ENCODE measurements around the gene CPN1.
A peak's percentile ranks its signal among the peaks of the same experiment; 100 is the strongest.

Gene CPN1

DNA sequence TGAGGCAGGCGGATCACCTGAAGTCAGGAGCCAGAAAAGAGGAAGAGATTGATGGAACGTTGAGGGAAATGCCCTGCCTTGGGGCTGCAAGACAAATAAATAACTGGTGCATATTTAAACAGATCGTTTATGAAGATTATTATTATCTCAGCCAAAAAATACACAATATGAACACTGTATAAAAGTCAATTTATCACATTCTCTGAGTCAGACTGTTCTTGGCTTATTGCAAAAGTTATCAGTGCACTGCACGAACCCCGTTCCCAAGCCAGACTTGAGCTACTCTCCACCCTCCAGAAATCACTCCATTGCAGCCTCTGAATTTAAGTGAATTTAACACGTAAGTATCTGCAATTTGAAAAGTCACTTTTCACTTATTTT is 73.5 kb downstream of the CPN1 start:
- POLR2A ChIA-PET: no interaction called here
- CTCF ChIA-PET: interaction anchor here (1.1 to 5.0 kb wide), 9 partner anchors 11 to 164 kb away, joined by 3 to 55 read pairs (median 4); no protein-coding TSS in a partner anchor
- Histone ChIP-seq H3K4me3 (ENCODE audit: control insufficient read depth in 1 of 7, extremely low read depth in 1 of 7, insufficient read depth in 4 of 7, low read depth in 2 of 7, low read length in 6 of 7) (no peak overlapping the region), H3K27ac (ENCODE audit: insufficient read depth in 1 of 2, low read depth in 1 of 2, low read length in 2 of 2, poor library complexity in 1 of 2, severe bottlenecking in 2 of 2) (no peak overlapping the region), H3K4me1 (ENCODE audit: control extremely low read depth in 1 of 4, control insufficient read depth in 4 of 4, insufficient read depth in 4 of 4, low read length in 3 of 4) (peaks cover 5 to 41% (median 17%) of the 10 kb centered on the region in 4 experiments), H3K27me3 (replicated peaks in 2 of 5; ENCODE audit: control insufficient read depth in 4 of 5, insufficient read depth in 5 of 5, low read length in 4 of 5) (peaks cover 0 to 3% (median 0%) of the 10 kb centered on the region in 5 experiments), H3K36me3 (ENCODE audit: control insufficient read depth in 4 of 4, insufficient read depth in 4 of 4, low read length in 3 of 4) (no peaks in the 10 kb centered on the region), H3K9me3 (ENCODE audit: control extremely low read depth in 1 of 5, control insufficient read depth in 4 of 5, insufficient read depth in 2 of 5, low read depth in 1 of 5, low read length in 4 of 5) (no peaks in the 10 kb centered on the region)
- DNase-seq: no peak
- WGBS (ENCODE audit: insufficient coverage): 94% methylated on average over 3 of the region's 6 CpGs

DNA sequence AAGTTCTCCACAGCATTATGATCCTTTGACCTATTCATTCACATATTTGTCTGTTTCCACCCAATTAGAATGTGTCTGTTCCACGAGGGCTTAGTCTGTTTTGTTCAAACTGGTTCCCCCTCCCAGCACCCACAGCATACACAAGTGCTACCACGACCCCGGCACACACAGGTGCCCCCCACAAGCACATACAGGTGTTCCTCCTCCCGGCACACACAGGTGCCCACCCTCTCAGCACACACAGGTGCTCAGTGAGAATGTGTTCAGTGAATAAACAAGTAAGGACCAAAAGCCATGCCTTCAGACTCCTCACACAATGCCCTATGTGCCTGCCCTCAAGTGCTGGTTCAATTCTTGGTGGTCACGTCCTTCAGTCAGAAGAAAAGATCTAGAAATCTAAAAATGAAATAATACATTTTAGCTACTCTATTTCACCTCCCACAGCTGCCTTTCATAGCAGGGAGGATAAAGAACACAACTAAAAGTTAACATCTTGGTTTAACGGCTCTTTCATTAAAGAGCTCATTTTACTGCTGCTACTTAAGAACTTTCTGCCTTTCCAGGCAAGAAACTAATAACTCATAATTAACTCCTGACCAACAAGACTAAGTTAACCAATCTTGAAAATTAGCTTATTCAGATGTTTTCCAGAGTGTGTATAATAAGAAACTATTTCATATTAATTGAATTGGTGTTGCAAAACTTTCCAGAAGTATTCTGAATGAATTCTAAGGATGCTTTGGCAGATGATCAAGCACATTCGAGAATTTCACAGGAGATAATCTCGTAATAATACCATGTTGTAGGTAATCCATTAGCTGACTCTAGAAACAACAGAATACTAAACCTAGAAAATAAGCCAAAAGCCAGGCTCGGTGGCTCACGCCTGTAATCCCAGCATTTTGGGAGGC is 74.2 kb downstream of the CPN1 start:
- peaks cover 5 to 41% (median 17%) of the 10 kb centered on the region in 4 experiments for H3K4me1 ChIP-seq (ENCODE audit: control extremely low read depth in 1 of 4, control insufficient read depth in 4 of 4, insufficient read depth in 4 of 4, low read length in 3 of 4)
- 100% methylated on average over 4 of the region's 10 CpGs for WGBS (ENCODE audit: insufficient coverage)
- no peak for DNase-seq

DNA sequence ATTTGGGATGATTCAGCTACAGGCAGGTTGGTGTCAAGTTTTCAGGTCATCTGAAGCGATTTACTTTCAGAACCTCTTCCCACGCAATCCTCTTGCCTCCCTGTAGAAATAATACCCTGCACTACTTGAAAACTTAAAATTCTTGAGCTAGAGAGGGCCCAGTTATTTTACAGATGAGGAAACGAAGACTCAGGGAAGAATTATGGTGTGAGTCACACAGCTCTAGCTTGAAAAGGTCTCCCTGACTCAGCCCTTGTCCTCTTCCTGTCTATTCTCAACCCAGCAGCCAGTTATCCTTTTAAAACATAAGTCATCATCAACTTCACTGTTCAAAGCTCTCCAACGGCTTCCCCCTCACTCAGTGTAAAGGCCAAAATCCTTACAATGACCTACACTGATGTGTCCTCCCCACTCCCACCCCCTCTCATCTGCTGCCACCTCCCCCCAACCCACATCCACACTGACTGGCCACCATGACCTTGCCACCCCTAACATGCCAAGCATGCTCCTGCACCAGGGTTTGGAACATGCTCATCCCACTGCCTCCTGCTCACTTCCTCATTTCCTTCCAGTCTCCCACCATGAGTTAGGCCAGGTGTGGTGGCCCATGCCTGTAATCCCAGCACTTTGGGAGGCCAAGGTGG is 75.3 kb downstream of the CPN1 start:
- DNase-seq: peak; percentile 26 to 73 (median 69)

More for the DNA sequence above, 74.2 kb downstream of the CPN1 start:
- Histone ChIP-seq H3K36me3 (ENCODE audit: control insufficient read depth in 4 of 4, insufficient read depth in 4 of 4, low read length in 3 of 4) (no peaks in the 10 kb centered on the region), H3K27ac (ENCODE audit: insufficient read depth in 1 of 2, low read depth in 1 of 2, low read length in 2 of 2, poor library complexity in 1 of 2, severe bottlenecking in 2 of 2) (no peak overlapping the region), H3K4me3 (ENCODE audit: control insufficient read depth in 1 of 7, extremely low read depth in 1 of 7, insufficient read depth in 4 of 7, low read depth in 2 of 7, low read length in 6 of 7) (no peak overlapping the region), H3K9me3 (ENCODE audit: control extremely low read depth in 1 of 5, control insufficient read depth in 4 of 5, insufficient read depth in 2 of 5, low read depth in 1 of 5, low read length in 4 of 5) (no peaks in the 10 kb centered on the region), H3K27me3 (replicated peaks in 2 of 5; ENCODE audit: control insufficient read depth in 4 of 5, insufficient read depth in 5 of 5, low read length in 4 of 5) (peaks cover 0 to 3% (median 0%) of the 10 kb centered on the region in 5 experiments)
- ChIA-PET POLR2A (no interaction called here), CTCF (interaction anchor here (1.0 to 5.0 kb wide), 7 partner anchors 11 to 162 kb away, joined by 3 to 55 read pairs (median 4); no protein-coding TSS in a partner anchor)

DNA sequence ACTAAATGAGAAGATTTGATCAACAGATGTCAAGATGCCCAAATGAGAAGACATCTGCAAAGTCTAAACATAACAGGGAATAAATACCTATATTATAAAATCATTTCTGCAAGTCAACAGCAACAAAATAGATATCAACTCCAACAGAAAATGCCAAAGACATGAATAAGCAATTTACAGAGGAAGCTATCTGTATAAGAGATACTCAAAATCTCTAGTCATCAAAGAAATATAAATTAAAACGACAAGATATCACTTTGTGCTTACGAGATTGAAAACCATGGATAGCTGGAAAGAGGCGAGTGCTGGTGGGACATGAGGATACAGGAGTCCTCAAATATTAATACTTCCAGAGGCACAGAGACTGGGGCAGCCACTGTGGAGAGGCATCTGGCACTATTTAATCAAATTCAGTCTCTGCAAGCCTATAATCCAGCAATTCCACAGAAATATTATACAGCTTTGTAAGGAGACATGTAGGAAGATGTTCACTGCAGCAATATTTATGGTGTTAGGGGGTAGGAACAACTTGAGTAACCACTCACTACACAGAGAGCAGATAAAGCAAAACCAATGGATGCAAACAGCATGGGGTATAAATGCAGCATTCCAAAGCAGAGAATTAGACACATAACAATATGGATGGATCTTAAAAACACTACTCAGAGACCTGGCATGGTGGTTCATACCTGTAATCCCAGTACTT is 76.7 kb downstream of the CPN1 start:
- POLR2A ChIA-PET: no interaction called here
- no peaks in the 10 kb centered on the region for H3K9me3 ChIP-seq (ENCODE audit: control extremely low read depth in 1 of 5, control insufficient read depth in 4 of 5, insufficient read depth in 2 of 5, low read depth in 1 of 5, low read length in 4 of 5)
- no peak overlapping the region for H3K4me3 ChIP-seq (ENCODE audit: control insufficient read depth in 1 of 7, extremely low read depth in 1 of 7, insufficient read depth in 4 of 7, low read depth in 2 of 7, low read length in 6 of 7)
- no peak overlapping the region for H3K27ac ChIP-seq (ENCODE audit: insufficient read depth in 1 of 2, low read depth in 1 of 2, low read length in 2 of 2, poor library complexity in 1 of 2, severe bottlenecking in 2 of 2)
- 68% methylated on average over 3 of the region's 3 CpGs for WGBS (ENCODE audit: insufficient coverage)
- no peaks in the 10 kb centered on the region for H3K27me3 ChIP-seq (replicated peaks in 2 of 5; ENCODE audit: control insufficient read depth in 4 of 5, insufficient read depth in 5 of 5, low read length in 4 of 5)
- H3K4me1 ChIP-seq (ENCODE audit: control extremely low read depth in 1 of 4, control insufficient read depth in 4 of 4, insufficient read depth in 4 of 4, low read length in 3 of 4): peaks cover 3 to 34% (median 13%) of the 10 kb centered on the region in 4 experiments
- DNase-seq: no peak
- no peaks in the 10 kb centered on the region for H3K36me3 ChIP-seq (ENCODE audit: control insufficient read depth in 4 of 4, insufficient read depth in 4 of 4, low read length in 3 of 4)
- CTCF ChIA-PET: interaction anchor here (0.6 to 1.9 kb wide), 4 partner anchors 10 to 146 kb away, joined by 3 to 5 read pairs (median 4); no protein-coding TSS in a partner anchor

More for the DNA sequence above, 75.3 kb downstream of the CPN1 start:
- Histone ChIP-seq H3K27ac (ENCODE audit: insufficient read depth in 1 of 2, low read depth in 1 of 2, low read length in 2 of 2, poor library complexity in 1 of 2, severe bottlenecking in 2 of 2) (no peak overlapping the region), H3K4me3 (ENCODE audit: control insufficient read depth in 1 of 7, extremely low read depth in 1 of 7, insufficient read depth in 4 of 7, low read depth in 2 of 7, low read length in 6 of 7) (no peak overlapping the region), H3K9me3 (ENCODE audit: control extremely low read depth in 1 of 5, control insufficient read depth in 4 of 5, insufficient read depth in 2 of 5, low read depth in 1 of 5, low read length in 4 of 5) (no peaks in the 10 kb centered on the region), H3K27me3 (replicated peaks in 2 of 5; ENCODE audit: control insufficient read depth in 4 of 5, insufficient read depth in 5 of 5, low read length in 4 of 5) (peaks cover 0 to 3% (median 0%) of the 10 kb centered on the region in 5 experiments), H3K4me1 (ENCODE audit: control extremely low read depth in 1 of 4, control insufficient read depth in 4 of 4, insufficient read depth in 4 of 4, low read length in 3 of 4) (peaks cover 5 to 41% (median 17%) of the 10 kb centered on the region in 4 experiments), H3K36me3 (ENCODE audit: control insufficient read depth in 4 of 4, insufficient read depth in 4 of 4, low read length in 3 of 4) (no peaks in the 10 kb centered on the region)
- POLR2A ChIA-PET: no interaction called here
- WGBS (ENCODE audit: insufficient coverage): 81% methylated on average over 4 of the region's 4 CpGs
- CTCF ChIA-PET: interaction anchor here (1.0 to 1.5 kb wide), 4 partner anchors 12 to 161 kb away, joined by 3 to 5 read pairs (median 4); no protein-coding TSS in a partner anchor

DNA sequence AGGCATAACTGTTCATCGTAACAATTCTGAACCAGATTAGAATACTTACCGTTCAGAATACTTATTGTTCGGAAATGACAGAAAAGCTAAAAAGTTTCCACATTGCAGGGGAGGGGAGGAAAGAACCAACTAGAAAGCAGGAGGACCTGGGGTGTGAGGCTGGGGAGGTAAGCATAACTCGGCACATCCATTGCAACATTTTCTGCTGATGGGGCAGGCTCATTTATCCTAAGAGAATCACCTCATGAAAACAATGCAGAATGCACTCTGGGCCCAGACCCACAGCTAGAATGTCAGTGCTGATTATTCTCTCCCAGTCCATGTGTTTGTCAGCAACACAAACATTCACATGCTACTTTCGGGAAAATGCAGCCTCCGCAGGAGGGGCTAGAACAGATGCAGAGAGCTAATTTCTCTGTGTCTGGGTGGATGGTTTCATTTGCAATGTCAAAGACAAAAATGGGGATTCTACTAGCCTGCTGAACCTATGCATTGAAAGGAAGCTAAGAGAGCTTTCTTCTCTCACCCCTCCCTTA is 81.5 kb downstream of the CPN1 start:
- POLR2A ChIA-PET: no interaction called here
- CTCF ChIA-PET: interaction anchor here (8.5 kb wide), 1 partner anchor 9 kb away, joined by 55 read pairs; the partner anchor contains the start of gene DNMBP
- WGBS (ENCODE audit: insufficient coverage): 100% methylated on average over 4 of the region's 6 CpGs

DNA sequence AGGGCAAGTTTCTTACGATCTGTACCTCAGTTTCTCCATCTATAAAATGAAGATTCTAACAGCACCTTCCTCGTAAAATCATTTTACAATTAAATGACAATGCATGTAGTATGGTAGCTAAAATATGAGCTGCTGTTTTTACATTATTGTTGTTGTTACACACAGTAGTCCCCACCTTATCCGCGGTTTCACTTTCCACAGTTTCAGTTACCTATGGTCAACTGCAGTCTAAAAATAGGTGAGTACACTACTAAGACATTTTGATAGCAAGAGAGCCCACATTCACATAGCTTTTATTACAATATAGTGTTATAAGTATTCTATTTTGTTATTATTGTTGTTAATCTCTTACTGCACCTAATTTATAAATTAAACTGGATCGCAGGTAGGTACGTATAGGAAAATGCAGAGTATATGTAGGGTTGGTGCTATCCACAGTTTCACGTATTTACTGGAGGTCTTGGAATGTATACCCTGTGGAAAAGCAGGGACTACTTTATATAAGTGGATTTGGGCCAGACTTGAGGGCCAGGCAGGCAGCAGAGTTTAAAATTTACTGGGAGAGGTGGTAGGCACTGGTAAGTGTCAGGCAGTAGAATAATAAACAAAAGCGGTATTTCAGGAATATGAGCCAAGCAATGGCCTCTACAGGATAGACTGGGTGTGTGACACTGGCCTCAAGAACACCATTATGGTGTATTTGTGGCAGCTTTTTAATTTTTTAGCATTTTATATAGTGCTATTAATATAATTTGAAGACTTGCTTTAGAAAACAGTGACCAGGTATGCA is 82.2 kb downstream of the CPN1 start:
- Histone ChIP-seq H3K4me1 (ENCODE audit: control extremely low read depth in 1 of 4, control insufficient read depth in 4 of 4, insufficient read depth in 4 of 4, low read length in 3 of 4) (peaks cover 8 to 14% (median 10%) of the 10 kb centered on the region in 4 experiments), H3K9me3 (ENCODE audit: control extremely low read depth in 1 of 5, control insufficient read depth in 4 of 5, insufficient read depth in 2 of 5, low read depth in 1 of 5, low read length in 4 of 5) (no peaks in the 10 kb centered on the region), H3K27me3 (replicated peaks in 2 of 5; ENCODE audit: control insufficient read depth in 4 of 5, insufficient read depth in 5 of 5, low read length in 4 of 5) (no peaks in the 10 kb centered on the region), H3K27ac (ENCODE audit: insufficient read depth in 1 of 2, low read depth in 1 of 2, low read length in 2 of 2, poor library complexity in 1 of 2, severe bottlenecking in 2 of 2) (no peak overlapping the region), H3K36me3 (ENCODE audit: control insufficient read depth in 4 of 4, insufficient read depth in 4 of 4, low read length in 3 of 4) (peaks cover 0 to 2% (median 0%) of the 10 kb centered on the region in 4 experiments), H3K4me3 (ENCODE audit: control insufficient read depth in 1 of 7, extremely low read depth in 1 of 7, insufficient read depth in 4 of 7, low read depth in 2 of 7, low read length in 6 of 7) (no peak overlapping the region)
- WGBS (ENCODE audit: insufficient coverage): 100% methylated on average over 2 of the region's 8 CpGs
- POLR2A ChIA-PET: interaction anchor here (0.6 kb wide), 1 partner anchor 1820 kb away, joined by 8 read pairs; no protein-coding TSS in a partner anchor
- no peak for DNase-seq
- CTCF ChIA-PET: interaction anchor here (0.7 to 8.5 kb wide), 2 partner anchors 10 to 963 kb away, joined by 3 to 55 read pairs; partner anchors contain the start of gene DNMBP

More for the DNA sequence above, 81.5 kb downstream of the CPN1 start:
- Histone ChIP-seq H3K27ac (ENCODE audit: insufficient read depth in 1 of 2, low read depth in 1 of 2, low read length in 2 of 2, poor library complexity in 1 of 2, severe bottlenecking in 2 of 2) (no peak overlapping the region), H3K27me3 (replicated peaks in 2 of 5; ENCODE audit: control insufficient read depth in 4 of 5, insufficient read depth in 5 of 5, low read length in 4 of 5) (no peaks in the 10 kb centered on the region), H3K4me3 (ENCODE audit: control insufficient read depth in 1 of 7, extremely low read depth in 1 of 7, insufficient read depth in 4 of 7, low read depth in 2 of 7, low read length in 6 of 7) (no peak overlapping the region), H3K9me3 (ENCODE audit: control extremely low read depth in 1 of 5, control insufficient read depth in 4 of 5, insufficient read depth in 2 of 5, low read depth in 1 of 5, low read length in 4 of 5) (no peaks in the 10 kb centered on the region), H3K4me1 (ENCODE audit: control extremely low read depth in 1 of 4, control insufficient read depth in 4 of 4, insufficient read depth in 4 of 4, low read length in 3 of 4) (peaks cover 1 to 7% (median 3%) of the 10 kb centered on the region in 4 experiments), H3K36me3 (ENCODE audit: control insufficient read depth in 4 of 4, insufficient read depth in 4 of 4, low read length in 3 of 4) (peaks cover 0 to 2% (median 0%) of the 10 kb centered on the region in 4 experiments)
- DNase-seq: no peak
